Natural killer cell (primary cell): ENCODE measurements around the gene PDE9A. TPM values are rescaled to one million over a fixed set of nuclear protein-coding genes. Genes with fewer than 3 reads are reported as not detected.

Experiments used
- ATAC-seq, 3 donors: fragments of 150-1000 bp in 2 of 3; fragments of 200-7000 bp in 1 of 3; cut with Tn5 transposase; 1 replicate in 1 of 3; 2 replicates in 2 of 3; pipeline ENCODE4 v1.10.0; 2021; ENCODE audit warnings: mild to moderate bottlenecking in 2 of 3, moderate library complexity in 2 of 3
- DNase-seq, 2 donors: peaks; one replicate each; pipeline versions ENCODE4 v3.0.0 to v3.0.0-alpha.2; 2013 to 2021; ENCODE audit warnings: mixed read lengths in 1 of 2
- H3K27ac ChIP-seq: one replicate; pipeline ENCODE4 v1.5.1; 2013; ENCODE audit warnings: mild to moderate bottlenecking, low read length
- H3K27me3 ChIP-seq: one replicate; pipeline ENCODE4 v1.6.1; 2013; ENCODE audit warnings: low read length; ENCODE audit not compliant: control insufficient read depth, insufficient read depth
- H3K36me3 ChIP-seq: one replicate; pipeline ENCODE4 v1.6.1; 2013; ENCODE audit warnings: low read length; ENCODE audit not compliant: control insufficient read depth, insufficient read depth
- H3K4me1 ChIP-seq: one replicate; pipeline ENCODE4 v1.6.1; 2013; ENCODE audit warnings: low read length; ENCODE audit not compliant: control insufficient read depth, insufficient read depth
- H3K4me3 ChIP-seq: one replicate; pipeline ENCODE4 v1.5.1; 2013; ENCODE audit warnings: low read length
- H3K9me3 ChIP-seq: one replicate; pipeline ENCODE4 v1.6.1; 2013; ENCODE audit warnings: low read length; ENCODE audit not compliant: control insufficient read depth, insufficient read depth
- H3K27ac Mint-ChIP-seq, 2 donors: one replicate each; pipeline ENCODE4 v1.8.0; 2022; ENCODE audit warnings: mild to moderate bottlenecking in 2 of 2, mixed read lengths in 2 of 2, moderate library complexity in 1 of 2
- H3K27me3 Mint-ChIP-seq, 2 donors: one replicate each; pipeline ENCODE4 v1.8.0; 2022; ENCODE audit warnings: low read depth in 2 of 2, mixed read lengths in 2 of 2
- H3K36me3 Mint-ChIP-seq: one replicate; pipeline ENCODE4 v1.8.0; 2022; ENCODE audit warnings: mixed read lengths
- H3K4me1 Mint-ChIP-seq, 2 donors: one replicate each; pipeline ENCODE4 v1.8.0; 2022; ENCODE audit warnings: mixed read lengths in 2 of 2
- H3K4me3 Mint-ChIP-seq: one replicate; pipeline ENCODE4 v1.8.0; 2022; ENCODE audit warnings: mild to moderate bottlenecking, moderate library complexity, mixed read lengths
- H3K9me3 Mint-ChIP-seq, 2 donors: one replicate each; pipeline ENCODE4 v1.8.0; 2022; ENCODE audit warnings: mixed read lengths in 2 of 2
- CTCF ChIP-seq: fragments of 200-600 bp; IDR thresholded peaks from one replicate; pipeline ENCODE4 v1.8.0; 2022; ENCODE audit warnings: antibody characterized with exemption
- WGBS: methylation state at CpG from one replicate; pipeline ENCODE4 v1.1.7; 2013; ENCODE audit warnings: missing lambda C conversion rate; ENCODE audit not compliant: insufficient coverage; 5-methylcytosine and 5-hydroxymethylcytosine counted together
- intact Hi-C: fragments of 100-400 bp; cut with micrococcal nuclease; formaldehyde crosslinking; loops from one replicate; pipeline ENCODE4 v1.14.2; 2022
- total RNA-seq, 4 donors: library from RNA; stranded (reverse); fragments of 120-200 nt in 1 of 4; gene quantifications; one replicate each; pipeline versions ENCODE4 v1.2.3 to v1.2.4, GENCODE V29; 2013 to 2022

The PDE9A gene
- total RNA-seq, 3 donors from 2014 or later (not counting 1 experiment from before 2014, with no cell fraction given), result 1.0 to 4.1 (median 1.2) TPM

- no peaks in the 10 kb centered on the region for H3K9me3 Mint-ChIP-seq
- Histone ChIP-seq H3K9me3 (no peaks in the 10 kb centered on the region), H3K36me3 (no peaks in the 10 kb centered on the region), H3K27me3 (peaks cover 5% of the 10 kb centered on the region), H3K27ac (no peak overlapping the region), H3K4me1 (peaks cover 72% of the 10 kb centered on the region), H3K4me3 (no peak overlapping the region)
- H3K27ac Mint-ChIP-seq, result peak overlapping the region; percentile 21 to 75
- ATAC-seq (peak; percentile 50 to 77 (median 72)), DNase-seq (peak; percentile 42 to 51)
- no peaks in the 10 kb centered on the region for H3K36me3 Mint-ChIP-seq
- peaks cover 16 to 22% of the 10 kb centered on the region in 2 donors for H3K27me3 Mint-ChIP-seq
- no peak for TF ChIP-seq CTCF
- intact Hi-C loops, result loop anchor here (5.0 to 10.0 kb wide), 3 partner anchors 66 to 257 kb away; no protein-coding TSS in a partner anchor
- H3K4me3 Mint-ChIP-seq, result peak overlapping the region; percentile 42
- 62% methylated on average over 24 of the region's 24 CpGs for WGBS
- H3K4me1 Mint-ChIP-seq, result peaks cover 50 to 54% of the 10 kb centered on the region in 2 donors
These were observed 28.1 kb downstream of the PDE9A start for GRCh38 chr21:42681296-42682206.

DNA sequence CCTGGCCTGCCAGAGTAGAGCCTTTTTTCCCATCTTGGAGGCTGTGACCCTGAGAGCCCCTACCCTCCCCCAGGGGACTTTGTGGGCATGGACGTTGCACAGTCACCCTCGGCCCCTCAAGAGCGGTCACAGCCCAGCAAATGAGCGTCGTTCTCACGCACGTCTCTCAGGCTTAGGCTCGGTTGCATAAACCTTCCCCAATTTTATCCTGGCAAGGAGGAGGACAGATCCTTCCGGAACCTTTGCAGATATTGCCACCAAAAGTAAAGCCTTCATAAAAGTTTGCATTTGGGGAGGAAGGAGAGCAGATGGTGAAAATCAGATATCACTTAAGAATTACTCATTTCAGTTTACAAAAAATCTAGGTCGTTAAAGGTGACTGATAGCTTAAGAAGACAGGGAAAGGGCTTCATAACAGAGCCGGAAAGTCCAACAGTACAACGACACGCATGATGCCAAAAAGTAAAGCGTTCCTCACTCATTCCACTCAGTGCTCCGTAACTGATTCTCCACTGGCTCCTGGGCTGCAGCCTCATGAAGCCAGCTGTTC lies 29.3 kb downstream of the PDE9A start:
- Mint-ChIP-seq H3K27me3 (peaks cover 10 to 15% of the 10 kb centered on the region in 2 donors), H3K9me3 (no peaks in the 10 kb centered on the region), H3K36me3 (no peaks in the 10 kb centered on the region), H3K4me1 (peaks cover 49 to 53% of the 10 kb centered on the region in 2 donors), H3K27ac (peak overlapping the region in 1 of 2 donors; percentile 94), H3K4me3 (no peak overlapping the region)
- H3K36me3 ChIP-seq, result no peaks in the 10 kb centered on the region
- peaks cover 5% of the 10 kb centered on the region for H3K27me3 ChIP-seq
- no peak overlapping the region for H3K4me3 ChIP-seq
- peaks cover 69% of the 10 kb centered on the region for H3K4me1 ChIP-seq
- H3K9me3 ChIP-seq, result no peaks in the 10 kb centered on the region
- 92% methylated on average over 14 of the region's 15 CpGs for WGBS
- intact Hi-C loops, result loop anchor here (5.0 to 10.0 kb wide), 3 partner anchors 65 to 258 kb away; no protein-coding TSS in a partner anchor
- DNase-seq, result no peak
- TF ChIP-seq CTCF, result no peak
- no peak overlapping the region for H3K27ac ChIP-seq
- no peak for ATAC-seq

GRCh38 chr21:42683371-42684108 lies 30.1 kb downstream of the PDE9A start:
- no peaks in the 10 kb centered on the region for H3K9me3 ChIP-seq
- 55% methylated on average over 19 of the region's 19 CpGs for WGBS
- TF ChIP-seq CTCF, result no peak
- ATAC-seq, result peak in 1 of 3 donors; percentile 5
- H3K4me1 Mint-ChIP-seq, result peaks cover 42 to 45% of the 10 kb centered on the region in 2 donors
- H3K27me3 Mint-ChIP-seq, result peaks cover 2 to 7% of the 10 kb centered on the region in 2 donors
- H3K36me3 Mint-ChIP-seq, result no peaks in the 10 kb centered on the region
- no peaks in the 10 kb centered on the region for H3K9me3 Mint-ChIP-seq
- no peak for DNase-seq
- peaks cover 2% of the 10 kb centered on the region for H3K27me3 ChIP-seq
- peak overlapping the region; percentile 85 for H3K4me3 Mint-ChIP-seq
- H3K27ac ChIP-seq, result peak overlapping the region; percentile 65
- H3K4me3 ChIP-seq, result no peak overlapping the region
- H3K27ac Mint-ChIP-seq, result peak overlapping the region; percentile 83 to 94
- H3K4me1 ChIP-seq, result peaks cover 61% of the 10 kb centered on the region
- intact Hi-C loops, result loop anchor here (2.0 to 10.0 kb wide), 4 partner anchors 64 to 259 kb away; no protein-coding TSS in a partner anchor
- H3K36me3 ChIP-seq, result no peaks in the 10 kb centered on the region
